GM11168 (cell line): Measurements from ENCODE around the gene SLC29A1.
"Not testable (repeated sequence)": the region's sequence is repeated elsewhere in the genome, so short reads cannot be mapped to it uniquely, and the experiment has no call there.

Source experiments
- in situ Hi-C: fragments of 300-500 bp; cut with MboI; formaldehyde crosslinking; loops from one replicate; pipeline ENCODE4 v1.12.0; 2022; ENCODE audit warnings: low sequenced_read_pairs; ENCODE audit not compliant: unreplicated experiment

Gene SLC29A1

DNA sequence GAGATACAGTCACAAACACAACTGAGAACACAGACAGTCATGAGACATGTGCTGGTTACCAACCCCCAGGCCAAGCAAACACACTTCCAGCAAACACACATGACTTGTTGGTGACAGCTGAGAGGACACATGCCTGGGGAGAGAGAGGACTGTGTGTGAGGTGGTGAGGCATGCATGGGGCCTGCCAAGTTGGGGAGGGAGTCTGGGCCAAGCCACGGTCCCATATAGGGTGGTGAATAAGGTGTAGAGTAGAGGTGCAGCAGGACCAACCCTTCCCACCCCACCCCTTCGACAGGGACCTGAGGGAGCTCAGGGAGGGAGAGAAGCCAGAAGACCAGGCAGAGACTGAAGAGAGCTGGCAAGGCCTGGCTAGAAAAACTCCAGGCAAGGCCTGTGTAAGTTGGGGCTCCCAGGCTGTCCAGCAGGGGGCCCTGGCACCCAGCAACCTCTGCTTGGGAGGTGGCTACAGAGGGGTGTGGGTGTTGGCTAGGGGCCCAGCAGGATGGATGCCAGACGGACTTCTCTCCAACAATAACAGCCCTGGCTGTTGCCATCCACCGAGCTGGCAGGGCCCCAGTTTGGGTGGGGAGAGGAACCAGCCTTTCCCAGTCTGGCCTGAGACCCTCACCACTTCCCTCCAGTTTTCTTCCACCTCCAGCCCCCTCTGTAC, 2.0 kb upstream of the SLC29A1 start:
- in situ Hi-C loops: no loop called here

DNA sequence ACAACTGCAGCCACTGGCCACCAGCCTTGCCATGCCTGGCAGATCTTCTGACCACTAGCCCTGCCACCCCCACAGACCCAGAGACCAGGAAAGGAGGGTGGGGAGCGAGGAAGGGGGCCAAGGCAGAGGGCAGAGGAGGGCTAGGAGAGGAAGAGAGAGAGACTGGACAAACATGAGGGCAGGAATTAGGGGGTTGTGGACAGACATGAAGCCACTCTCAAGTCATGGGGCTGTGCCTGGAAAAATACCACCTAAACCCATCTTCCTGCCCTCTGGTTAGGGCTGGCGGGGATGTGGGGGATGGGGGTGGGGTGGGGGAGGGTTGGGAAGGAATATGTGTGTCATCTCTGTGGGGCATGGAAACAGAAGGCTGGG, 1.4 kb upstream of the SLC29A1 start:
- in situ Hi-C loops: no loop called here

DNA sequence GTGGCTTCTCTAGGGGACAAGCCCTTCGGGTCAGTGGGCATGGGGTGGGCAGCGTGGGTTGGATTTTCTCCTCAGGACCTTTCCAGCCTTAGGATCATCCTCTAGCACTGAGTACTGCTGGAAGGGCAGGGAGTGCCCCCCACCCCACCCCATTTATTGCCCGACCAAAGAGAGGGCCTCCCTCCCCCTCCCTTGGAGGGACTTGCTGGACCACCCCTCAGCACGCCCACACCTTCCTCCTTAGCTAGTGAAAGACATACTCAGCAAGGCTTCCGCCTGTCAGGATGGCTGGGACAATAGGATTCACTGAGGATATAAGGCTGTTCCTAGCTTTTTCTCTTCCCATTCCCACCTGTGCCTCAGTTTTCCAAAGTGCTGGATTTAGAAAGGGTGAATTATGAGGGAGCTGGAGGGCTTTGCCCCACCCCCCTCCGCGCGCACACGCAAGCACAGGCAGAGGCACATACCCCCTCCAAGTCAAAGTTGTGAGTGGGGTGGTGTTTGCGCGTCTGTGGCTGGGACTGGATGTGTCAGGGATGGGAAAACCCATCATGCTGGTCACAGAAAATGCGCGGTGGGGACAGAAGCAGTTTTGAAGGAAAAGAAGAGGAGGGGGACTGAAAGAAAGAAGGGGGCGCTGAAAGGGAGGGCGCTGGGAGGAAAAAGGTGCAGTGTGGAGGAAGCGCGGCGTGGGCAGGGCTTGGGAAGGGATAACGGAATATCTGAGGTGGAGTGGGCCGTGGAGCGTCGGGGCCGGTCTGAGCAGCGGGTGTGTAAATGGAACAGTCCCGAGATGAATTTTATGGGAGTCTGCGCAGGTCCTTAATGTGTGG, 693 bp upstream of the SLC29A1 start:
- in situ Hi-C loops: no loop called here

DNA sequence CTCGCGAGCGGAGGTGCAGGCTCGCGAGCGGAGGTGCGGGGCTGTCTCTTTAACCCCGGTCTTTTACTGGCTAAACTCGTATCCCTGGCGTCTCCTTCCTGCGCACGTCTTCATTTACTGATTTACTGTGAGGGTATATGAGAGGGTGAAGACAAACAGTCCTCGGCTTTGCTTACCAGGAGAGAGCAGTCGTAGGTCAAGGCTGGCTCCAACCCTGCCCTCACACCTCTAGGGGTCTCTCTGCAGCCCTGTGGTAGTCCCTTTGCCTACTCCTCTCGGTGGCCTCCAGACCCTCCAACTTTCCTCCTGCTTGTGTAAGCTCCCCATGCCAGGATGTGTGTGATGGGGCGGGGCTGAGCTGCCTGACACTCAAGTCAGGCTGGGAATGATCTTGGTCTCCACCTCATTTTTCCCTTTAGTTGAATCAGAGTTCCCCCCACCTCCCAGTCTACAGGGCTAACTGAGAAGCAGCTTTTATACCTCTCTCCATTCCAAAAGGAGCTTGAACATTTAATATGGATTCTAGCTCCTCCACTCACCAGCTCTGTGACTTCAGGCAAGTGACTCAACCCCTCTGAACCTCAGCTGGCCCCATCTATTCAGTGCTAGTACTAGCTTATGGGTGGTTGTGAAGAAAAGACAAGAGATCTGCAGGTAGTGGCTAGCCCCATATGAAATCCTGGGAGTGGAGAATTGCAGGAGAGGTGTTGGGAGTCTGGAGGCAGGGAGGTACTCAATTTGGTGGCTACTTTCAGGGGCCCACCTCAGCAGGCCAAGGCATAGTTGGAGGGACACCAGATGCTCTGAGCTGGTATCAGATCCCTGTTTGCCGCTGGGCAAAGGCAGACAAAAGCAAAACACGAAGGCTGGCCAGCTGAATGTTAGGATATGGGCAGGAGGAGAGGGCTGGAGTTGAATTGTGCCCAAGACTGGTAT, 902 bp downstream of the SLC29A1 start:
- in situ Hi-C loops: no loop called here

DNA sequence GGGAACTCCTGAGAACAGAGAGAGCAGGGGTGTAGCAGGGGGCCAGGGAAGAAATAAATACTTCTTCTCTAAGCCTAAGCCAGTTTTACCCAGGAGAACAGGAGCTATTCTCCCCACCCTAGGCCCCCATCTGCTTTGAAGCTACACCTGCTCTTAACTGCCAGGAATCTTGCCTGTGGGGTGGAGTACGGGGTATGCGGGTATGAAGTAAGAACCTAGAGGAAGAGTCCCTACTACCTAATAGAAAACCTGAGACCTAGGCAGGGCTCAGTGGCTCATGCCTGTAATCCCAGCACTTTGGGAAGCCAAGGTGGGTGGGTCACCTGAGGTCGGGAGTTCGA, 1.5 kb downstream of the SLC29A1 start:
- in situ Hi-C loops: no loop called here

DNA sequence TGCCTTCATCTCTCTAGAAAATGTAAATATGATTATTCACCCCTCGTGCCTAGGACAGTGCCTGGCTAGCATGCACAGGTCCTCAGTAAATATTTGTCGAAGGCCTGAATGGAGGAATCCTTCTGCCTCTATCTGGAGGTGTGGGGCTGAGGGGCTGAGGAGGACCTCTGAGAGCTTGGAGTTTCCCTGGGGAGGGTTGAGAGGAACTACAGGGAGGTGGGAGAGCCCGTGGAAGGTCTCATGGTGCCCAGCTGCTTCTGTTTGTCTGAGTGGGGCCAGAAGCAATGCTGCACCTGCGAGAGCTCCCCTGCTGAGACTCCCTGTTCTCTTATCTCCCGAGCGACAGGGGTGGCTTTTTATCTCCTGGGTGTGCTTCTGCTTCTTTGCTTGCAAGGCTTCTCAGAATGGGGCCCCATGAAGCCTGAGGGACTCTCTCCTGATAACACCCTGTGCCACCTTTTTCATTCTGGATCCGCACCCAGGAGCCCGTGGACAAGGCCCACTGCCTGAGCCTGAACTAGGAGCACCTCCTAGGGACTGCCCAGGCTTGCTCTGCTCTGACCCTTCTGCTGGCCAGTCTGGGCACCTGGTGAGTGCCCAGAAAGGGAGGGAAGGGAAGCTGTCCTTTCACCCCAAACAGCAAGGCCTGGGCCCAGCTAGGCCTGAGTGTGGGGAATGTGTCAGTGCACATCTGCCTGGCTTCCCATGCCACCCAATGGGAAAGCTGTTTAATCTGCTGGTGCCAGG, 2.4 kb downstream of the SLC29A1 start:
- in situ Hi-C loops: no loop called here

DNA sequence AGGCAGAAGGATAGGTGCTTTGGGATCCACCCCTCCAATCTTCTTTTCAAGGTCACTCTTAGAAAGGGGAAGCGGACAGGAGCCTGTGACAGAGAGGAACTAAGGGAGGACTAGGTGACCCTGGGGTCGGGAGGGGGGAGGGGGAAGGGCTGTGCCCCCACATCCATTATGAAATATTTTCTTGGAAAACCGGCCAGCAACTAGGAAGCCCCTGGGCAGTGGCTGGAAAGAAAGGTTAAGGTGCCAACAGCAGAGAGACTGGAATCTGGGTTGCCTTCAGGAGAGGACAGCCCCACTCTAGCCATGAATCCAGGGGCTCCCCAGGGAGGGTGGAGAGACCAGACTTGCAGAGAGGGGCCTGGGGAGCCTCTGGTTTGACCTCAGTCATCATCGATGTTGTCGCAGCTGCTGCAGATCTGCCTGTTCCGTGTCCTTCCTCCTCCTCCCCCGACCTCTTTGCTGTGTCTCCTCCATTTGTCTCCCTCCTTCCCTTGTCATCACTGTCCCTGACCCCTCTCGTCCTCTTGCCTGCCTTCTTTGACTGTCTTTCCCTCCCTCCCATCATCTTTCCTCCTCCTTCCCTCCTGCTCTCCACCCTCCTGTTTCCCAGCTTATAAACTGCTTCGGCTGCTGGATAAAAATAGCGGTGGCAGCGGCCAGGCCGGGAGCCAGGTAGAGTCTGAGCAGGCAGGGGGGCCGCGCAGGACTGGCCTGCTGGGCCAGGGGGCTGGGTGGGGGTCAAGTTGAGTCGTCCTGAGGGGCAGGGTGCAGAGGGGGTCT, 3.2 kb downstream of the SLC29A1 start:
- in situ Hi-C loops: no loop called here

DNA sequence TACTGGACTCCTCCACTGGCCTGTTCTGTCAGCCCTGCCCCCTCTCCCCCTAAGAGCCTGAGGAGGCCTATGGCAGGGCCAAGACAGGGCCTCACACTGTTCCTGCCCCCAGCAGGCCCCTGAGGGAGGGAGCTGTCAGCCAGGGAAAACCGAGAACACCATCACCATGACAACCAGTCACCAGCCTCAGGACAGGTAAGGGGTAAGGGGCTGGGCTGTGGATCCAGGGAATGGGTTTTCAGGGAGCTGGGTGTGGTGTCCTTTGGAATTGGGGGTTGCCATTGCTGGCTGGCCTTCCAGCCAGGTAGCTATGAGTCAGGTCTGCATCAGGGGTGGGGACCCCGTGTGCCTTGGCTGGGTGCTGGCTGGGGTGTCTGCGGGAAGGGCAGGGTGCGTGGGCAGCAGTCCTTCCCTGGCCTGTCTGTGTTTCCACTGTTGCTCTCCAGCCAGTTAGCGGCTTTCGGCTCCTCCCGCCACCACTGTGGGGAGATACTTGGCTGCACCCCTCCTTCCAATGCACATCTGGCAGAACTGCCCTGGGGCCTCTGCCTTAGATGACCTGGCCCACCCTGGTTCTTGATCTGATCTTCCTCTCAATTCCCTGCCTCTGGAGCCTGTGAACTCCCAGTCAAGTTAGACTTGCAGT, 3.9 kb downstream of the SLC29A1 start:
- in situ Hi-C loops: no loop called here

DNA sequence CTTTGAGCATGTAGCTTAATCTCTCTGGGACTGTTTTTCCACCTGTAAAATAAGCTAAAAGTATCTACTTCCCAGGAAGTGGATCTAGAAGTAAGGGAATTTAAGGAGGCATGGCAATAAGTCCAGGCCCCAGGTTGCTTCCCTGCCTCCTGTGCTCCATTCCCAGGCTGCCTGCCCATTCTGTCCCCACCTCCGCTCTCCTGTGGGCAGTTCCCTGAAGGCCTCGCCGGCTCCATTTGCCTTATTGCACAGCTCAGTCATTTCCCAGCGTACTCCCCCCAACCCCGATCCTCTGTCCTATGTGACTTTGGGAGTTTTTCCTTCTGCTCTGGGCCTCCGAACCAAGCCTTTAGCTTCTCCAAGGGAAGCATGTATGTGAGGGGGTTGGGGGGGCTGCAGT, 4.6 kb downstream of the SLC29A1 start:
- in situ Hi-C loops: no loop called here

DNA sequence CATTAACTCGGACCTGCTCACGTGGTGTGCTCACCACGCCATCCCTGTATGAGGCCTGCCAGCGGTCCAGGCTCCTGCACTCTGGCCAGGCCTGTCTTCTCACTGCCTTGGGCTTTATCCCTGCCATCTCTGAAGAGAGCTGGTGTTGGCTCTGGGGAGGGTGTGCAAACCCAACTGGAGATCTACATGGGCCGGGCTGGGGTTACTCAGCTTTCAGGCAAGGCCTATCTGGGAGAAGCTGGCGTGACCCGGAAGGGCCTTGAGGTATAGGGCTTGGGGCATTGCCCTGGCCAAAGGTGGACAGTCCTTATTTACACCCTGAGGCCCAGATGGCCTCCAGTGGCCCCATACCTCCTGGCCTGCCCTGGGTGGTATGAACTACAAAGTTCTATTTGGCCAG, 5.0 kb downstream of the SLC29A1 start:
- in situ Hi-C loops: no loop called here

DNA sequence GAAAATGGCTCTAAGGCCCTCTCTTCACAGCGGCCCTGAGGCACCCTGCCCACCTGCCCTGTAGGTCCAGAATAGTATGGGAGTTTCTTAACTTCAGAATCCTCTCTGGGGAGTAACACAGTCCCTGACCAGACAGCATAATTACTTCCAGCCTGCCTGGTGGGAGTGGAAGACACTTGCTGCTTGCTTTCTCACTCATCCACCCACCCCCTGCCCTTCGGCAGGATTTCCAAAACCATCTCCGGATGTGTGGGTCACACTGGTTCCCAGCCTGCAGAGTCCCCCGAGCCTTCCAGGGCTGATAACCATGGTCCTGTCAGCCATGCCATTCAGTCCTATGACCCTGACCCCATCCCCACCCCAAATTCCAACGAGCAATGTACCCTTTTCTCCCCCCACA, 5.4 kb downstream of the SLC29A1 start:
- in situ Hi-C loops: no loop called here

DNA sequence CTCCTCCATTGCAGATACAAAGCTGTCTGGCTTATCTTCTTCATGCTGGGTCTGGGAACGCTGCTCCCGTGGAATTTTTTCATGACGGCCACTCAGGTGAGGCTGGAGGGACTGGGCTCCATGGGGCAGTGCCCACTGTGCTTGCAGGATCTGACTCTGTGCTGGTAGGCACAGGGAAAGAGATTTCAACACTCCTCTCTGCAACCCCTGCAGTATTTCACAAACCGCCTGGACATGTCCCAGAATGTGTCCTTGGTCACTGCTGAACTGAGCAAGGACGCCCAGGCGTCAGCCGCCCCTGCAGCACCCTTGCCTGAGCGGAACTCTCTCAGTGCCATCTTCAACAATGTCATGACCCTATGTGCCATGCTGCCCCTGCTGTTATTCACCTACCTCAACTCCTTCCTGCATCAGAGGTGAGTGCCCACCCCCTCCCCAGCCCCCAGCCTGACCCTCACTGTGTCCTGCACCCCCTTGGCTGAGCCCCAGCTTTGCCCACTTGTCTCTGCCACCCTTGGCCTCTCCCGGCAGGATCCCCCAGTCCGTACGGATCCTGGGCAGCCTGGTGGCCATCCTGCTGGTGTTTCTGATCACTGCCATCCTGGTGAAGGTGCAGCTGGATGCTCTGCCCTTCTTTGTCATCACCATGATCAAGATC, 6.1 kb downstream of the SLC29A1 start:
- in situ Hi-C loops: no loop called here

DNA sequence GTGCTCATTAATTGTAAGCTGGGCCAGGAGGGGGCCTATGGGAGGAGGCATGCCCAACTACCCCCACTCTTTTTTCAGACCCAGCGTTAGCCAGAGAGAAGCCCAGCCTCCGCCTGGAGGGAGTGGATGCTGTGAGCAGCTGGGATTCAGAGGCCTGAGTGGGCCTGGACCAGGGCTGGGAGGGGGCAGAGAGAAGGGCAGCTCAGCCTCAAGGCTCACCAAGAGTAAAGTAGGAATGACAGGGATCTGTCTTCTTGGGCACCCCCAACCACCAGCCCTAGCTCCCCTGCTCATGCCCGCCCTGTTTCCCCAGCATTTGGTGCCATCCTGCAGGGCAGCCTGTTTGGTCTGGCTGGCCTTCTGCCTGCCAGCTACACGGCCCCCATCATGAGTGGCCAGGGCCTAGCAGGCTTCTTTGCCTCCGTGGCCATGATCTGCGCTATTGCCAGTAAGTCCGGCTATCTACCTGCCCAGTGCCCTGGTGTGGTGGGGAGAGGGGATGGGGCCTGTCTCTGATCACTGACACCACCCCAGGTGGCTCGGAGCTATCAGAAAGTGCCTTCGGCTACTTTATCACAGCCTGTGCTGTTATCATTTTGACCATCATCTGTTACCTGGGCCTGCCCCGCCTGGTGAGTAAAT, 6.8 kb downstream of the SLC29A1 start:
- in situ Hi-C loops: no loop called here

DNA sequence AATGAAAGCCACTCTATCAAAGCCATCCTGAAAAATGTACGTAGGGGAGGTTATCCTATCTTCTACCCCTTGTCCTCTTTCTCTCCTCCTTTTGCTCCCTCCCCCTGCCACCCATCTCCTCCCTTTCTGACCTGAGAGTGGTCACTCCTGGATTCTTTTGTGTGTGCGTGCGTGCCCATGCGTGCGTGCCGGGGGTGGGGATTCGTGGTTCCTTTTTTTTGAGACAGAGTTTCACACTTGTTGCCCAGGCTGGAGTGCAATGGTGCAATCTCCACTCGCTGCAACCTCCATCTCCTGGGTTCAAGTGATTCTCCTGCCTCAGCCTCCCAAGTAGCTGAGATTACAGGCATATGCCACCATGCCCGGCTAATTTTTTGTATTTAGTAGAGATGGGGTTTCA, 8.0 kb downstream of the SLC29A1 start:
- in situ Hi-C loops: not testable (repeated sequence)

DNA sequence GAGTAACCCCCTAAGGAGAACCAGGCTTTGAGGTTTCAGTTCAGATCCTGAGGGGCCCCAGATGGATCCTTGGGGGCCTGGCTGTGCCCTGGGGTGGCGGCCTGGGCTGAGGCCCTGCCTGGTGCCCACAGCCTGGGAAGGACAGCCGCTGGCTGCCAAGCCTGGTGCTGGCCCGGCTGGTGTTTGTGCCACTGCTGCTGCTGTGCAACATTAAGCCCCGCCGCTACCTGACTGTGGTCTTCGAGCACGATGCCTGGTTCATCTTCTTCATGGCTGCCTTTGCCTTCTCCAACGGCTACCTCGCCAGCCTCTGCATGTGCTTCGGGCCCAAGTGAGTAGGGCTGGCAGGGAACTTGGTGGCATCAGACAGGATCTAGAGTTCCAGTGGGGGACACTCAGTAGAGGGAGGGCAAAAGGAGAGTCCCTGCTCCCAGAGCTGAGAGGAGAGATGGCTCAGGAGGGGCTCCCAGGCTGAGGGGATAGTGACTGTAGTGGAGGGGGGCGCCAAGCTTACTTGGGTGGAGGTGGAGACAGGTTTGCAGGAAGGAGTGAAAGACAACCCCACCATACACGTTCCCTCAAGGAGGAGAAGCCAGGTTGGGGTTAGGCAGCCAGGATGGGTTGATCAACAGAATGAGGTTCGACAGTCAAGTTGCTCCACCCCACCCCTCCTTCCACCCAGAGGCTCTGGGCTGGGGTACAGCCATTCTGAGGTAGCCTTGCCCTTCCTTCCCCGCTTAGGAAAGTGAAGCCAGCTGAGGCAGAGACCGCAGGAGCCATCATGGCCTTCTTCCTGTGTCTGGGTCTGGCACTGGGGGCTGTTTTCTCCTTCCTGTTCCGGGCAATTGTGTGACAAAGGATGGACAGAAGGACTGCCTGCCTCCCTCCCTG, 9.5 kb downstream of the SLC29A1 start:
- in situ Hi-C loops: no loop called here

DNA sequence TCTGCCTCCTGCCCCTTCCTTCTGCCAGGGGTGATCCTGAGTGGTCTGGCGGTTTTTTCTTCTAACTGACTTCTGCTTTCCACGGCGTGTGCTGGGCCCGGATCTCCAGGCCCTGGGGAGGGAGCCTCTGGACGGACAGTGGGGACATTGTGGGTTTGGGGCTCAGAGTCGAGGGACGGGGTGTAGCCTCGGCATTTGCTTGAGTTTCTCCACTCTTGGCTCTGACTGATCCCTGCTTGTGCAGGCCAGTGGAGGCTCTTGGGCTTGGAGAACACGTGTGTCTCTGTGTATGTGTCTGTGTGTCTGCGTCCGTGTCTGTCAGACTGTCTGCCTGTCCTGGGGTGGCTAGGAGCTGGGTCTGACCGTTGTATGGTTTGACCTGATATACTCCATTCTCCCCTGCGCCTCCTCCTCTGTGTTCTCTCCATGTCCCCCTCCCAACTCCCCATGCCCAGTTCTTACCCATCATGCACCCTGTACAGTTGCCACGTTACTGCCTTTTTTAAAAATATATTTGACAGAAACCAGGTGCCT, 10.2 kb downstream of the SLC29A1 start:
- in situ Hi-C loops: no loop called here
